ENCODE results near the gene PRG3. TPM values are rescaled to one million over a fixed set of nuclear protein-coding genes. Genes with fewer than 3 reads are reported as not detected.
A peak's percentile ranks its signal among the peaks of the same experiment; 100 is the strongest.

PRG3 gene
- not detected in 2 replicates for total RNA-seq

- DNase-seq (ENCODE audit: low read depth) (no peak), FAIRE-seq (no peak)
- Histone ChIP-seq H3K4me3 (ENCODE audit: low read depth, low read length) (no peak within 1 kb of the TSS), H3K36me3 (ENCODE audit: control insufficient read depth, insufficient read depth, low read length) (no peaks in the 10 kb centered on the region), H3K27me3 (ENCODE audit: control insufficient read depth, insufficient read depth, low read length) (peaks cover 3% of the 10 kb centered on the region)
- TF ChIP-seq CTCF (IDR thresholded peaks at IDR 0.05; ENCODE audit: insufficient read depth, low read length, severe bottlenecking) = no peak
Observed at GRCh38 chr11:57380975-57381374, at the start of gene PRG3. Gene PRG3, minus strand, starts transcription at chr11:57381150. Its CDS starts 442 bp downstream, at chr11:57380708.

GRCh38 chr11:57429946-57430345, 49.0 kb upstream of the PRG3 start:
- no peak overlapping the region for H3K4me3 ChIP-seq (ENCODE audit: low read depth, low read length)
- DNase-seq (ENCODE audit: low read depth) = no peak
- TF ChIP-seq CTCF (IDR thresholded peaks at IDR 0.05; ENCODE audit: insufficient read depth, low read length, severe bottlenecking) = no peak
- FAIRE-seq = no peak
- H3K36me3 ChIP-seq (ENCODE audit: control insufficient read depth, insufficient read depth, low read length) = no peaks in the 10 kb centered on the region
- H3K27me3 ChIP-seq (ENCODE audit: control insufficient read depth, insufficient read depth, low read length) = peaks cover 4% of the 10 kb centered on the region

- TF ChIP-seq CTCF (IDR thresholded peaks at IDR 0.05; ENCODE audit: insufficient read depth, low read length, severe bottlenecking) = no peak
- FAIRE-seq (no peak), DNase-seq (ENCODE audit: low read depth) (no peak)
- no peaks in the 10 kb centered on the region for H3K36me3 ChIP-seq (ENCODE audit: control insufficient read depth, insufficient read depth, low read length)
- no peak overlapping the region for H3K4me3 ChIP-seq (ENCODE audit: low read depth, low read length)
- H3K27me3 ChIP-seq (ENCODE audit: control insufficient read depth, insufficient read depth, low read length) = peaks cover 4% of the 10 kb centered on the region
Observed at GRCh38 chr11:57428643-57429042, 47.7 kb upstream of the PRG3 start.

GRCh38 chr11:57427727-57428082, 46.8 kb upstream of the PRG3 start:
- DNase-seq (ENCODE audit: low read depth) (peak; percentile 51), FAIRE-seq (no peak)
- Histone ChIP-seq H3K27me3 (ENCODE audit: control insufficient read depth, insufficient read depth, low read length) (peaks cover 4% of the 10 kb centered on the region), H3K36me3 (ENCODE audit: control insufficient read depth, insufficient read depth, low read length) (no peaks in the 10 kb centered on the region), H3K4me3 (ENCODE audit: low read depth, low read length) (no peak overlapping the region)
- TF ChIP-seq CTCF (IDR thresholded peaks at IDR 0.05; ENCODE audit: insufficient read depth, low read length, severe bottlenecking) = no peak

- TF ChIP-seq CTCF (IDR thresholded peaks at IDR 0.05; ENCODE audit: insufficient read depth, low read length, severe bottlenecking) = no peak
- Histone ChIP-seq H3K27me3 (ENCODE audit: control insufficient read depth, insufficient read depth, low read length) (peaks cover 4% of the 10 kb centered on the region), H3K4me3 (ENCODE audit: low read depth, low read length) (peak within 1 kb of the TSS; percentile 26), H3K36me3 (ENCODE audit: control insufficient read depth, insufficient read depth, low read length) (no peaks in the 10 kb centered on the region)
- no peak for FAIRE-seq
- DNase-seq (ENCODE audit: low read depth) = peak; percentile 83
Observed at GRCh38 chr11:57426929-57427726, 46.2 kb upstream of the PRG3 start, which contains the start of gene SLC43A3. Gene SLC43A3, minus strand, starts transcription at chr11:57427121. Its CDS starts 949 bp downstream, at chr11:57426172.
